ENCODE data around the gene PLP2.
"Not testable (repeated sequence)": the region's sequence is repeated elsewhere in the genome, so short reads cannot be mapped to it uniquely, and the experiment has no call there.

PLP2 gene

DNA sequence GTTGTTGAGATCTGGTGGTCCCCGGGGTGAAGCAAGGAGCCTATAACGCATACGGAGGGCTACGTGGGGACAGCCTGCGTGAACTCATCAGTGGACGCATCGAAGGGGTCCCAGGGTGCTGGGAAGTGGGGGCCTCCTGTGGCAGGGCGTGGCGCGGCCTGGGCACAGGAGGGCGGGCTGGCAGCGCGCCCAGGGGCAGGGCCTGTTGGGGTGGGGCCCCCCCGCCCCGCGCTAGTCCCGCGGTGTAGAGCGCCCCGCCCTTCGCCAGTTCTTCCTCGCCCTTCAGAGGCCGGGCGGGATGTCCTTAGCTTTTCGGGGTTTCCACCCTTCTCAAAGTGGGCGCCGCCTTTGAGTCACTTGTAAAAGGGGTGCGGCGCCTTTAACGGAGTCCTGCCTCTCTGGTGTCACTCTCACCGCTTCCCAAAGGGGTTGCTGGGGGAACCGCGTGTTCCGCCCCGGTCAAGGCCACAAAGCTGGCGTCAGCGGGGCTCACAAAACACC lies 632 bp downstream of the PLP2 start:
- Histone ChIP-seq H3K27me3 (replicated peaks; ENCODE audit: insufficient read depth, low read length) (no peaks in the 10 kb centered on the region), H4K20me1 (ENCODE audit: insufficient read depth, low read length) (no peaks in the 10 kb centered on the region), H3K9ac (ENCODE audit: low read length) (peak overlapping the region; percentile 92), H3K9me3 (replicated peaks; ENCODE audit: insufficient read depth, low read length) (no peaks in the 10 kb centered on the region), H3K36me3 (replicated peaks; ENCODE audit: insufficient read depth, low read length) (no peaks in the 10 kb centered on the region), H3K27ac (ENCODE audit: low read length) (peak overlapping the region; percentile 83), H3K9me2 (replicated peaks; ENCODE audit: insufficient read depth, low read length) (no peaks in the 10 kb centered on the region), H3K79me2 (ENCODE audit: low read length) (peaks cover 19% of the 10 kb centered on the region), H3F3A (ENCODE audit: insufficient read depth, low read length) (peaks cover 11% of the 10 kb centered on the region), H2AFZ (ENCODE audit: low read length) (0 out of 2 replicates have a peak overlapping the region, but pooled peaks have one; percentile 31), H3K4me2 (ENCODE audit: low read depth, low read length) (peak overlapping the region; percentile 76), H3K4me1 (ENCODE audit: low read length) (peaks cover 6% of the 10 kb centered on the region; the same call in 1 of the 2 replicates), H3K4me3 (ENCODE audit: low read length) (peak overlapping the region; percentile 91)
- peak; percentile 80 for DNase-seq
- TF ChIP-seq EZH2phosphoT487 (IDR thresholded peaks at IDR 0.05; ENCODE audit: low read length), result no peak
- TF ChIP-seq EZH2 (optimal IDR thresholded peaks at IDR 0.05; ENCODE audit: low read depth, low read length), result no peak
- TF ChIP-seq, protein P1, sequence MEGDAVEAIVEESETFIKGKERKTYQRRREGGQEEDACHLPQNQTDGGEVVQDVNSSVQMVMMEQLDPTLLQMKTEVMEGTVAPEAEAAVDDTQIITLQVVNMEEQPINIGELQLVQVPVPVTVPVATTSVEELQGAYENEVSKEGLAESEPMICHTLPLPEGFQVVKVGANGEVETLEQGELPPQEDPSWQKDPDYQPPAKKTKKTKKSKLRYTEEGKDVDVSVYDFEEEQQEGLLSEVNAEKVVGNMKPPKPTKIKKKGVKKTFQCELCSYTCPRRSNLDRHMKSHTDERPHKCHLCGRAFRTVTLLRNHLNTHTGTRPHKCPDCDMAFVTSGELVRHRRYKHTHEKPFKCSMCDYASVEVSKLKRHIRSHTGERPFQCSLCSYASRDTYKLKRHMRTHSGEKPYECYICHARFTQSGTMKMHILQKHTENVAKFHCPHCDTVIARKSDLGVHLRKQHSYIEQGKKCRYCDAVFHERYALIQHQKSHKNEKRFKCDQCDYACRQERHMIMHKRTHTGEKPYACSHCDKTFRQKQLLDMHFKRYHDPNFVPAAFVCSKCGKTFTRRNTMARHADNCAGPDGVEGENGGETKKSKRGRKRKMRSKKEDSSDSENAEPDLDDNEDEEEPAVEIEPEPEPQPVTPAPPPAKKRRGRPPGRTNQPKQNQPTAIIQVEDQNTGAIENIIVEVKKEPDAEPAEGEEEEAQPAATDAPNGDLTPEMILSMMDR (IDR thresholded peaks at IDR 0.05; ENCODE audit: low read length), result no peak

DNA sequence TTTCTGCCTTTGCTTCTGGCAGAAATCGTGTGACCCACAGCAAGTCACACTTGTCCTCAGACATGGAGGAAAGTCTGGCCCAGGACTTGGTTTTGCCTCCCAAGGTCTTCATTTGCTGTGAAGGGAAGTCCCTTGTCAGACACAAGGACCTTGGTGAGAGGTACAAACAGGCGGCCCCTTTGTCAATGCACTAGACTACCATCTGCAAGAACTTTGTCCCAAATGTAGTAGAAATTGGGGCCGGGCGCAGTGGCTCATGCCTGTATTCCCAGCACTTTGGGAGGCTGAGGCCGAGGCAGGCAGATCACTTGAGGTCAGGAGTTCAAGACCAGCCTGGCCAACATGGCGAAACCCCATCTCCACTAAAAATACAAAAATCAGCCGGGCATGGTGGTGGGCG lies 1.8 kb downstream of the PLP2 start:
- H3K27ac ChIP-seq (ENCODE audit: low read length); H2AFZ ChIP-seq (ENCODE audit: low read length); H3K4me3 ChIP-seq (ENCODE audit: low read length); H3K36me3 ChIP-seq (replicated peaks; ENCODE audit: insufficient read depth, low read length); H3K27me3 ChIP-seq (replicated peaks; ENCODE audit: insufficient read depth, low read length); H3K9me2 ChIP-seq (replicated peaks; ENCODE audit: insufficient read depth, low read length); H3K9ac ChIP-seq (ENCODE audit: low read length); H3F3A ChIP-seq (ENCODE audit: insufficient read depth, low read length); H3K9me3 ChIP-seq (replicated peaks; ENCODE audit: insufficient read depth, low read length); H4K20me1 ChIP-seq (ENCODE audit: insufficient read depth, low read length); H3K4me1 ChIP-seq (ENCODE audit: low read length); DNase-seq: not testable (repeated sequence)
- Histone ChIP-seq H3K4me2 (ENCODE audit: low read depth, low read length) (peak overlapping the region; percentile 76; the same call in 1 of the 2 replicates), H3K79me2 (ENCODE audit: low read length) (peaks cover 19% of the 10 kb centered on the region)

DNA sequence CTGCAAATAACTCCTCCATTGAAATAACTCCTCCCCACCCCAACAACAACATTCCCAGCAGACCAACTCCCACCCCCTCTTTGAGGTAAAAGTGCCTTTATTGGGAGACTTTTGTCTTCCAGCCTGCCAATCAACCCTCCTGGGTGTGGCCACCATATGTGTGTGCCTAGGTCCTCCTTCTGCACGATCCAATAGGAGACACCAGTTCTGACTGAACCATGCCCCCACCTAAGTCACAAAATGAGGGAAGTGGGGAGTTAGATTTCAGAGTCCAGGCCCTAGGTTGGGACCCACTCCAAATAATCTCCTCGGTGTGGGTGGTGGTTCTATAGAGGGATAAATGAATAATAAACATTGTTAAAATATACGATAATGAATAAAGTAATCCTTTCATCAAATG lies 3.0 kb downstream of the PLP2 start:
- Histone ChIP-seq H3K4me2 (ENCODE audit: low read depth, low read length) (no peak overlapping the region), H3K36me3 (replicated peaks; ENCODE audit: insufficient read depth, low read length) (no peaks in the 10 kb centered on the region), H3K27ac (ENCODE audit: low read length) (no peak overlapping the region), H4K20me1 (ENCODE audit: insufficient read depth, low read length) (no peaks in the 10 kb centered on the region), H2AFZ (ENCODE audit: low read length) (no peak overlapping the region), H3K4me1 (ENCODE audit: low read length) (peaks cover 6% of the 10 kb centered on the region; the same call in 1 of the 2 replicates), H3K79me2 (ENCODE audit: low read length) (peaks cover 19% of the 10 kb centered on the region), H3K9me3 (replicated peaks; ENCODE audit: insufficient read depth, low read length) (no peaks in the 10 kb centered on the region), H3K27me3 (replicated peaks; ENCODE audit: insufficient read depth, low read length) (no peaks in the 10 kb centered on the region), H3K9me2 (replicated peaks; ENCODE audit: insufficient read depth, low read length) (no peaks in the 10 kb centered on the region), H3K4me3 (ENCODE audit: low read length) (no peak overlapping the region), H3K9ac (ENCODE audit: low read length) (no peak overlapping the region), H3F3A (ENCODE audit: insufficient read depth, low read length) (0 out of 2 replicates have a peak, but pooled peaks cover 4% of the 10 kb centered on the region)
- TF ChIP-seq EZH2phosphoT487 (IDR thresholded peaks at IDR 0.05; ENCODE audit: low read length) (no peak), EZH2 (optimal IDR thresholded peaks at IDR 0.05; ENCODE audit: low read depth, low read length) (no peak)
- TF ChIP-seq, protein P1 (IDR thresholded peaks at IDR 0.05; ENCODE audit: low read length), result no peak
- DNase-seq, result no peak

DNA sequence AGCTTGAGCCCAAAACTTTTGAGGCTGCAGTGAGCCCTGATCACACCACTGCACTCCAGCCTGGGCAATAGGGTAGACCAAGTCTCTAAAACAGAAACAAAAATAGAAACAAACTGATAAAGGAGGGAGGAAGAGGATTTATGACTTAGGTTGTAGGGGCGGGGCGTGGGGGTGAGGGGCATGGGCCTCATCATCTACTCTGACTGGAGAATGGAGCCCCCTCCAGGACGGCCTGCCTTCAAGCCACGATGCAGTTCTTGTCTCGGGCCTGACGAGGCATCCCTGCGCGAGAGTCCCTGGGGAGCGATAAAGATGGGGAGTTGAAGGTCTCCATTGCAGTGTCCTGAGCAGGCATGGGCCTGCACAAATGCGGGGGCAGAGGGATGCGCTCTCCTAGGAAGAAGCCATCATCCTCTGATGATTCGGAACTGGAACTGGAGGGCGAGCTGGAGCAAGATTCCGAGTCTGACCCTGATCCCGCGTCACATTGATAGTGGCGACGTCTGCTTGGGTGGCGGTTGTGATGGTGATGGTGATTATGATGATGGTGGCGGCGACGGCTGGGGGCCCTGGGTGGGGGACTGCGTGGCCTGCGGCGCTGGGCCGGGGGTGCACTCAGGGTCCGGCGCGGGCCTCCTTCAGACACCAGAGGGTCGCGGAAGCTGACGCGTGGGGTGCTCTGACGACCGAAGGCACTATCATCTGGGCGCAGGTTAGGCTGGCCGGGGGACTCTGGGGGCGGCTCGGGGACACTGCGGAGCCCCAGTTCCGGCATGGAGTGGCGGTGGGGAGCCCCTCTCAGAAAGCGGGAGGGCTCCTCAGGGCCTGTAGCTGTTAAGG lies 4.0 kb downstream of the PLP2 start:
- Histone ChIP-seq H3K4me2 (ENCODE audit: low read depth, low read length) (no peak overlapping the region), H3F3A (ENCODE audit: insufficient read depth, low read length) (0 out of 2 replicates have a peak, but pooled peaks cover 4% of the 10 kb centered on the region), H2AFZ (ENCODE audit: low read length) (no peak overlapping the region), H3K36me3 (replicated peaks; ENCODE audit: insufficient read depth, low read length) (no peaks in the 10 kb centered on the region), H3K79me2 (ENCODE audit: low read length) (peaks cover 19% of the 10 kb centered on the region), H3K9me2 (replicated peaks; ENCODE audit: insufficient read depth, low read length) (no peaks in the 10 kb centered on the region), H3K9ac (ENCODE audit: low read length) (no peak overlapping the region), H3K9me3 (replicated peaks; ENCODE audit: insufficient read depth, low read length) (no peaks in the 10 kb centered on the region), H3K27ac (ENCODE audit: low read length) (no peak overlapping the region), H3K4me3 (ENCODE audit: low read length) (no peak overlapping the region), H4K20me1 (ENCODE audit: insufficient read depth, low read length) (no peaks in the 10 kb centered on the region), H3K27me3 (replicated peaks; ENCODE audit: insufficient read depth, low read length) (no peaks in the 10 kb centered on the region), H3K4me1 (ENCODE audit: low read length) (peaks cover 6% of the 10 kb centered on the region; the same call in 1 of the 2 replicates)
- DNase-seq, result no peak
- TF ChIP-seq EZH2 (optimal IDR thresholded peaks at IDR 0.05; ENCODE audit: low read depth, low read length), result no peak
- TF ChIP-seq, protein P1 (IDR thresholded peaks at IDR 0.05; ENCODE audit: low read length), result no peak
- no peak for TF ChIP-seq EZH2phosphoT487 (IDR thresholded peaks at IDR 0.05; ENCODE audit: low read length)
